Vagina (tissue), 2 donors: ENCODE measurements around the gene KRTAP20-4. TPM values are rescaled to one million over a fixed set of nuclear protein-coding genes. Genes with fewer than 3 reads are reported as not detected.

Experiments used
- DNase-seq, 2 donors: peaks; one replicate each; pipeline ENCODE4 v3.0.0-alpha.2; 2017; ENCODE audit errors: extremely low spot score in 2 of 2
- H3K27ac ChIP-seq: fragments of 200-600 bp; sonication (generic); one replicate; pipeline ENCODE4 v1.5.1; 2019
- H3K27me3 ChIP-seq: fragments of 200-600 bp; sonication (generic); one replicate; pipeline ENCODE4 v1.5.1; 2019
- H3K36me3 ChIP-seq, 2 donors: fragments of 200-600 bp; sonication (generic); one replicate each; pipeline ENCODE4 v1.5.1; 2017 to 2019
- H3K4me1 ChIP-seq: fragments of 200-600 bp; sonication (generic); one replicate; pipeline ENCODE4 v1.5.1; 2019
- H3K4me3 ChIP-seq, 2 donors: fragments of 200-600 bp; sonication (generic); 1 replicate in 1 of 2; 2 replicates in 1 of 2; pipeline ENCODE4 v1.5.1; 2016 to 2019
- H3K9me3 ChIP-seq: fragments of 200-600 bp; sonication (generic); one replicate; pipeline ENCODE4 v1.5.1; 2019
- CTCF ChIP-seq, 3 experiments: fragments of 450-650 bp in 2 of 3; fragments of 200-600 bp in 1 of 3; sonication (generic) in 1 of 3; IDR thresholded peaks; one replicate each; pipeline ENCODE4 v1.5.1; 2017 to 2019; ENCODE audit warnings: antibody characterized with exemption in 3 of 3, mild to moderate bottlenecking in 2 of 3, moderate library complexity in 2 of 3
- POLR2A ChIP-seq, 2 donors: fragments of 450-650 bp; IDR thresholded peaks; one replicate each; pipeline ENCODE4 v1.6.1; 2017; ENCODE audit warnings: antibody characterized with exemption in 2 of 2, mild to moderate bottlenecking in 2 of 2, moderate library complexity in 2 of 2
- POLR2AphosphoS5 ChIP-seq, 2 donors: sonication (generic); formaldehyde crosslinking; IDR thresholded peaks; one replicate each; pipeline ENCODE4 v1.9.0; 2017; ENCODE audit warnings: antibody characterized with exemption in 2 of 2, mild to moderate bottlenecking in 2 of 2, low read depth in 1 of 2; ENCODE audit not compliant: insufficient read depth in 1 of 2
- intact Hi-C: fragments of 100-400 bp; cut with DNase I; formaldehyde crosslinking; loops from one replicate; pipeline ENCODE4 v1.15.1; 2023
- total RNA-seq: library from RNA; depleted of rRNA; stranded (reverse); fragments of >200 nt; gene quantifications from one replicate; pipeline ENCODE4 v1.2.3, GENCODE V29; 2016

KRTAP20-4 gene
- total RNA-seq, 1 donor from 2014 or later: not detected

GRCh38 chr21:30612132-30612531 lies 8.3 kb upstream of the KRTAP20-4 start:
- no peaks in the 10 kb centered on the region for H3K27me3 ChIP-seq
- intact Hi-C loops: no loop called here
- TF ChIP-seq CTCF (IDR thresholded peaks at IDR 0.05): no peak
- TF ChIP-seq POLR2A (IDR thresholded peaks at IDR 0.05): no peak
- no peak for TF ChIP-seq POLR2AphosphoS5 (IDR thresholded peaks at IDR 0.05; ENCODE audit: insufficient read depth in 1 of 2, low read depth in 1 of 2)
- no peak overlapping the region for H3K4me3 ChIP-seq
- no peak for DNase-seq
- no peaks in the 10 kb centered on the region for H3K9me3 ChIP-seq
- no peaks in the 10 kb centered on the region for H3K36me3 ChIP-seq
- no peak overlapping the region for H3K27ac ChIP-seq
- no peaks in the 10 kb centered on the region for H3K4me1 ChIP-seq

GRCh38 chr21:30613836-30614235 lies 6.6 kb upstream of the KRTAP20-4 start, which contains the start of gene KRTAP6-1:
KRTAP6-1 (minus strand) TSS chr21:30613930; CDS start chr21:30613904, 26 bp downstream.
- H3K36me3 ChIP-seq: no peaks in the 10 kb centered on the region
- intact Hi-C loops: no loop called here
- no peaks in the 10 kb centered on the region for H3K4me1 ChIP-seq
- H3K9me3 ChIP-seq: no peaks in the 10 kb centered on the region
- no peak for DNase-seq
- no peak for TF ChIP-seq CTCF (IDR thresholded peaks at IDR 0.05)
- no peak for TF ChIP-seq POLR2A (IDR thresholded peaks at IDR 0.05)
- TF ChIP-seq POLR2AphosphoS5 (IDR thresholded peaks at IDR 0.05; ENCODE audit: insufficient read depth in 1 of 2, low read depth in 1 of 2): no peak
- no peaks in the 10 kb centered on the region for H3K27me3 ChIP-seq
- no peak within 1 kb of the TSS for H3K4me3 ChIP-seq
- H3K27ac ChIP-seq: no peak within 1 kb of the TSS

GRCh38 chr21:30615199-30615598 lies 5.2 kb upstream of the KRTAP20-4 start:
- H3K9me3 ChIP-seq: no peaks in the 10 kb centered on the region
- no peaks in the 10 kb centered on the region for H3K4me1 ChIP-seq
- intact Hi-C loops: no loop called here
- no peak for DNase-seq
- H3K36me3 ChIP-seq: no peaks in the 10 kb centered on the region
- TF ChIP-seq CTCF (IDR thresholded peaks at IDR 0.05): no peak
- no peak for TF ChIP-seq POLR2AphosphoS5 (IDR thresholded peaks at IDR 0.05; ENCODE audit: insufficient read depth in 1 of 2, low read depth in 1 of 2)
- TF ChIP-seq POLR2A (IDR thresholded peaks at IDR 0.05): no peak
- H3K4me3 ChIP-seq: no peak overlapping the region
- H3K27ac ChIP-seq: no peak overlapping the region
- H3K27me3 ChIP-seq: no peaks in the 10 kb centered on the region

GRCh38 chr21:30616125-30616524 lies 4.3 kb upstream of the KRTAP20-4 start, which contains the start of gene KRTAP20-1:
KRTAP20-1 (plus strand) TSS chr21:30616425; CDS start chr21:30616455, 30 bp downstream.
- DNase-seq: no peak
- no peaks in the 10 kb centered on the region for H3K4me1 ChIP-seq

More at GRCh38 chr21:30616125-30616524, 4.3 kb upstream of the KRTAP20-4 start, which contains the start of gene KRTAP20-1:
- no peak within 1 kb of the TSS for H3K27ac ChIP-seq
- no peak for TF ChIP-seq POLR2AphosphoS5 (IDR thresholded peaks at IDR 0.05; ENCODE audit: insufficient read depth in 1 of 2, low read depth in 1 of 2)
- no peak for TF ChIP-seq CTCF (IDR thresholded peaks at IDR 0.05)
- no peak for TF ChIP-seq POLR2A (IDR thresholded peaks at IDR 0.05)
- H3K4me3 ChIP-seq: no peak within 1 kb of the TSS
- H3K9me3 ChIP-seq: no peaks in the 10 kb centered on the region
- H3K36me3 ChIP-seq: no peaks in the 10 kb centered on the region
- intact Hi-C loops: no loop called here
- no peaks in the 10 kb centered on the region for H3K27me3 ChIP-seq
